Glutamatergic neuron (in vitro differentiated cells): ENCODE results near the gene DPM3. TPM values are rescaled to one million over a fixed set of nuclear protein-coding genes. Genes with fewer than 3 reads are reported as not detected.
"Not testable (repeated sequence)": the region's sequence is repeated elsewhere in the genome, so short reads cannot be mapped to it uniquely, and the experiment has no call there.

Experiments used
- DNase-seq: peaks from one replicate; pipeline ENCODE4 v3.0.0; 2022
- H3K27ac Mint-ChIP-seq: one replicate; pipeline ENCODE4 v1.8.0; 2020; ENCODE audit warnings: mild to moderate bottlenecking, mixed read lengths, inconsistent platforms; ENCODE audit not compliant: unreplicated experiment
- H3K27me3 Mint-ChIP-seq: one replicate; pipeline ENCODE4 v1.8.0; 2020; ENCODE audit warnings: mild to moderate bottlenecking, moderate library complexity, mixed read lengths, inconsistent platforms; ENCODE audit not compliant: unreplicated experiment
- H3K36me3 Mint-ChIP-seq: one replicate; pipeline ENCODE4 v1.8.0; 2020; ENCODE audit warnings: mild to moderate bottlenecking, mixed read lengths, inconsistent platforms; ENCODE audit not compliant: unreplicated experiment
- H3K4me1 Mint-ChIP-seq: one replicate; pipeline ENCODE4 v1.8.0; 2020; ENCODE audit warnings: mild to moderate bottlenecking, low read depth, mixed read lengths, inconsistent platforms; ENCODE audit not compliant: unreplicated experiment
- H3K4me3 Mint-ChIP-seq: one replicate; pipeline ENCODE4 v1.8.0; 2020; ENCODE audit warnings: mild to moderate bottlenecking, mixed read lengths, inconsistent platforms; ENCODE audit not compliant: unreplicated experiment
- H3K9me3 Mint-ChIP-seq: one replicate; pipeline ENCODE4 v1.8.0; 2020; ENCODE audit warnings: mild to moderate bottlenecking, moderate library complexity, mixed read lengths, inconsistent platforms; ENCODE audit not compliant: unreplicated experiment
- total RNA-seq: library from RNA; stranded (reverse); fragmentation: NEBNext Ultra II Directional; extraction: Animal tissue kit (Norgen Biotek cat#: 25700); gene quantifications from one replicate; pipeline ENCODE4 v1.2.1, GENCODE V29; 2021; ENCODE audit not compliant: unreplicated experiment
- TF ChIP-seq, protein P1 (sequence below): fragments of 200-600 bp; sonication (generic); IDR thresholded peaks from one replicate; pipeline ENCODE4 v1.5.0; 2021; ENCODE audit not compliant: partially characterized antibody, unreplicated experiment

The DPM3 gene
- total RNA-seq, 1 donor from 2014 or later, result 27.7 TPM

DNA sequence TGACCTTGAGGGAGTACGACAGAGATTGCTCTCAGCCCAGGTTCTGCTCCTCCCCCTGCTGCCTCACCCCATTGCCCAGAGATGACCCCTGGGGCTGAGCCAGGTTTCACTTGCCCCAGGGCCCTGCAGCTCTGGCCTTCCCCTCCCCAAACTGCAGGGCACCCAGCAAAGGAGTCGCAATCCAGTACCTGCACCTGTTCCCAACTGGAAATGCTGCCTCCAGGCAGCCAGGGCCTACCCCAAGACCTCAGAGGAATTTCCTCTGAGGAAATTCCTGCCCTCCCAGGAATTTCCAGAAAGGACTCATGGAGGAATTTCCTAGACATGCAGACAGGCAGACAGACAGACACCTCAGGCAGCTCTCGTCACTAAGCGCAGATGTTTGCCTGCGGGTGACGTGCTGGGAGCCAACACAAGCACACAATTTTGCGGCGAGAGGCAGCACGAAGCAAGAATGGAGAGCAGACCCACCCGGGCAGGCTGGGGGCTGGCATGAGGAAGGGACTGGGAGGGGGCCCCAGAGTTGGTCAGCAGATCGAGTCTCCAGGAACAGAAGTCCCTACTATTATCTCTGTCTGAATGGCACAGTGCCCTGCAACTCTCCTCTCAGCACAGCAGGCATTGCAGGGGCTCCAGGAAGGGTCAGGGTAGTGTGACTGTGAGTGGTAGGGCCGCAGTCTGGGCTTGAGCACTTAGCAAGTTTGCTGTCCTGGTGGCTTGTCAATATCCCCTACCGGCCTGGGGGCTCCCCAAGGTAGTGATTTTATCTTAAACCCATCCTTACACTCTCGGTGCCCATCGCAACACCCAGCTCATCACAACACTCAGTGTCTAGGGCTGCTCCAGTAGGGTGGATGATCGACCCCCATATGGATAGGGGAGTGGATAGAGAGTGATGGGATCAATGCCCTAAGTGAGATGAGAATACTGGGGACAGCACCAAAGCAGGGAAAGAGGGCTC, 15.5 kb downstream of the DPM3 start:
- Mint-ChIP-seq H3K27ac (no peak overlapping the region), H3K27me3 (peaks cover 21% of the 10 kb centered on the region), H3K9me3 (peaks cover 4% of the 10 kb centered on the region), H3K36me3 (no peaks in the 10 kb centered on the region), H3K4me1 (peaks cover 15% of the 10 kb centered on the region), H3K4me3 (no peak overlapping the region)
- no peak for DNase-seq
- TF ChIP-seq, protein P1, sequence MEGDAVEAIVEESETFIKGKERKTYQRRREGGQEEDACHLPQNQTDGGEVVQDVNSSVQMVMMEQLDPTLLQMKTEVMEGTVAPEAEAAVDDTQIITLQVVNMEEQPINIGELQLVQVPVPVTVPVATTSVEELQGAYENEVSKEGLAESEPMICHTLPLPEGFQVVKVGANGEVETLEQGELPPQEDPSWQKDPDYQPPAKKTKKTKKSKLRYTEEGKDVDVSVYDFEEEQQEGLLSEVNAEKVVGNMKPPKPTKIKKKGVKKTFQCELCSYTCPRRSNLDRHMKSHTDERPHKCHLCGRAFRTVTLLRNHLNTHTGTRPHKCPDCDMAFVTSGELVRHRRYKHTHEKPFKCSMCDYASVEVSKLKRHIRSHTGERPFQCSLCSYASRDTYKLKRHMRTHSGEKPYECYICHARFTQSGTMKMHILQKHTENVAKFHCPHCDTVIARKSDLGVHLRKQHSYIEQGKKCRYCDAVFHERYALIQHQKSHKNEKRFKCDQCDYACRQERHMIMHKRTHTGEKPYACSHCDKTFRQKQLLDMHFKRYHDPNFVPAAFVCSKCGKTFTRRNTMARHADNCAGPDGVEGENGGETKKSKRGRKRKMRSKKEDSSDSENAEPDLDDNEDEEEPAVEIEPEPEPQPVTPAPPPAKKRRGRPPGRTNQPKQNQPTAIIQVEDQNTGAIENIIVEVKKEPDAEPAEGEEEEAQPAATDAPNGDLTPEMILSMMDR, result no peak

DNA sequence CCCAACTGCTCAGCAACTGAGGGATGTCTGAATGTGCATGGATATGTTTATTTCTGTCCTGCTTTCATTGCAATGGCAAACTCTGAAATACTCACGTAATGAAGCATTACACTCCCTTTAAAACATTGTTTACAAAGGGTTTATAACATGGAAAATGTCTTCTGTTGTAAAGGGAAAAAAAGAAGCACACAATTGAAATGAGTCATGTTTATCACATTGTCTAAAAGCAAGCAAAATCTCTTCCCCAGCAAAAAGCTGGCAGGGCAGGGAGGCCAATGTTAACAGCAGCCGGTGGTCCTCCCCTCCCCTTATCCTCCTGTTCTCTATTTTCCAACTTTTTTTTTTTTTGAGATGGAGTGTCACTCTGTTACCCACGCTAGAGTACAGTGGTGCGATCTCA, 16.5 kb downstream of the DPM3 start:
- DNase-seq, result no peak
- TF ChIP-seq, protein P1, result no peak
- no peak overlapping the region for H3K4me3 Mint-ChIP-seq

DNA sequence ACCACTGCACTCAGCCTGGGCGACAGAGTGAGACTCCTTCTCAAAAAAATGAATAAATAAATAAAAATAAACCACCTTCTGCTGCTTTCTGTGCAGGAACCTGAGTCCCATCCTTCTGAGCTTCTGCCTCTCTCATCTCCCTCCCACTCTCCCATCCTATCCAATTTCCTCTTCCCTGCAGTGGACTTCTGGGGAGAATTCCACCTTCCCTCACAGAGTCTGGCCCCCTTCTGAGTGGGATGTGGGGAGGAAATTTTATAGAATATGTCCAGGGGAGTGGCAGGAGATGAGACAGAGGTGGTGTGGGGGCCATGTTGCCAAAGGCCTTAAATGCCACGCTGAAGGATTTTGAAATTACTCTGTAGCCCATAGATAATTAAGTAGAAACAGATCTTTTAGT, 18.0 kb downstream of the DPM3 start:
- H3K27me3 Mint-ChIP-seq, result peaks cover 16% of the 10 kb centered on the region
- peaks cover 9% of the 10 kb centered on the region for H3K4me1 Mint-ChIP-seq
- peaks cover 2% of the 10 kb centered on the region for H3K9me3 Mint-ChIP-seq
- TF ChIP-seq, protein P1, result no peak
- DNase-seq, result no peak
- no peak overlapping the region for H3K27ac Mint-ChIP-seq
- no peak overlapping the region for H3K4me3 Mint-ChIP-seq
- no peaks in the 10 kb centered on the region for H3K36me3 Mint-ChIP-seq

More for the DNA sequence above, 16.5 kb downstream of the DPM3 start:
- H3K9me3 Mint-ChIP-seq, result peaks cover 4% of the 10 kb centered on the region
- H3K27me3 Mint-ChIP-seq, result peaks cover 18% of the 10 kb centered on the region
- no peaks in the 10 kb centered on the region for H3K36me3 Mint-ChIP-seq
- no peak overlapping the region for H3K27ac Mint-ChIP-seq
- peaks cover 13% of the 10 kb centered on the region for H3K4me1 Mint-ChIP-seq

DNA sequence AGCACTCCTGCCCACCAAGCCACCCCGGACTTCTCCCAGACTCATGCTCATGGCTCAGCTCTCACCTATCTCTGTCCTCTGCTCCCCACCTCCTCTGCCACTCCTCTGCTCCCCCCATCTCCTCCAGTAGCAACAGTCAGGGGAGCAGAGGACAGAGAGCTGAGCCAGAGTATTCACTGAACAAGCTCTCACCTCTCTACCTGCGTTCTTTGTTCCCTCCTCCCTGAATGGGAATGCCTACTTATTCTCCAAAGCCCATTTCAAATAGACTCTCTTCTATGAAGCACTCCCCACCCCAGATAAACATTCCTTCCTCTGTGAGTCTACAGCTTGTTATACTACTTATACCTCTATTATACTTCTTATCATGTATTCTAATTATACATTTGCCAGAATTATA, 19.1 kb downstream of the DPM3 start:
- H3K36me3 Mint-ChIP-seq, result no peaks in the 10 kb centered on the region
- peaks cover 2% of the 10 kb centered on the region for H3K4me1 Mint-ChIP-seq
- no peak overlapping the region for H3K4me3 Mint-ChIP-seq
- H3K27me3 Mint-ChIP-seq, result peaks cover 14% of the 10 kb centered on the region
- TF ChIP-seq, protein P1, result no peak
- no peak for DNase-seq
- no peaks in the 10 kb centered on the region for H3K9me3 Mint-ChIP-seq
- no peak overlapping the region for H3K27ac Mint-ChIP-seq

DNA sequence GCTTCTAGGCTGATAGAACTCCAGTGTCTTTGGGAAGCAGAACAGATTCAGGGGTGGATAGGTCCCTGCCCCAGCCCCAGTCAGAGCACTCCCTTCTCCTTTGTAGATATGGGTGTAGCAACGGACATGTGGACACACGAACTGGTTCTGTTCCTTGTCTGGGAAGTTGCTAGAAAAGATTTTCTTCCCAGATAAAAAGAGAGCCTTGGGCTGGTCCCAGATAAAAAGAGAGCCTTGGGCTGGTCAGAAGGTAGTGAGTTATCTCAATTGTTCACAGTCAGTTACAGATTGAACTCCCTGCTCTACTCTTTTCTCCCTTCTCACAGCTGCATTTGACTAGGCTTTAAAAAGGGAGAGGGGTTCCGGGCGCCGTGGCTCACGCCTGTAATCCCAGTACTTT, 20.1 kb downstream of the DPM3 start:
- no peaks in the 10 kb centered on the region for H3K36me3 Mint-ChIP-seq
- no peak overlapping the region for H3K27ac Mint-ChIP-seq
- TF ChIP-seq, protein P1, result no peak
- peaks cover 2% of the 10 kb centered on the region for H3K4me1 Mint-ChIP-seq
- no peak overlapping the region for H3K4me3 Mint-ChIP-seq
- peaks cover 10% of the 10 kb centered on the region for H3K27me3 Mint-ChIP-seq
- no peaks in the 10 kb centered on the region for H3K9me3 Mint-ChIP-seq
- no peak for DNase-seq

DNA sequence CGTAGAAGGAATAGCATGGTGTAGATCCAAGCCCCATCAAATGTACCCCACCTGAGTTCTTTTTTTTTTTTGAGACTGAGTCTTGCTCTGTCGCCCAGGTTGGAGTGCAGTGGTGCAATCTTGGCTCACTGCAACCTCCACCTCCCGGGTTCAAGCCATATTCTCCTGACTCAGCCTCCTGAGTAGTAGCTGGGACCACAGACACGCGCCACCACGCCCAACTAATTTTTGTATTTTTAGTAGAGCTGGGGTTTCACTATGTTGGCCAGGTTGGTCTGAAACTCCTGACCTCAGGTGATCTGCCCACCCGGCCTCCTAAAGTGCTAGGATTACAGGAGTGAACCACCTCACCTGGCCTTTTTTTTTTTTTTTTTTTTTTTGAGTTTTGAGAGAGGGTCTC, 22.2 kb downstream of the DPM3 start:
- H3K27me3 Mint-ChIP-seq, H3K4me1 Mint-ChIP-seq, H3K9me3 Mint-ChIP-seq, H3K4me3 Mint-ChIP-seq, H3K36me3 Mint-ChIP-seq, DNase-seq, H3K27ac Mint-ChIP-seq: not testable (repeated sequence)
